H9 (cell line): ENCODE measurements around the gene GLYR1. TPM values are rescaled to one million over a fixed set of nuclear protein-coding genes. Genes with fewer than 3 reads are reported as not detected.

Source experiments
- DNase-seq: peaks from one replicate; pipeline ENCODE4 v3.0.0-alpha.2; 2017
- H2AFZ ChIP-seq: one replicate; pipeline ENCODE4 v1.6.1; 2013; ENCODE audit warnings: mild to moderate bottlenecking, low read length, control low read depth, moderate library complexity
- H2AK5ac ChIP-seq: 2 replicates; pipeline ENCODE4 v1.6.1; 2013; ENCODE audit warnings: low read length, control low read depth, mixed read lengths; ENCODE audit not compliant: insufficient read length
- H2BK120ac ChIP-seq: one replicate; pipeline ENCODE4 v1.6.1; 2013; ENCODE audit warnings: low read depth, mild to moderate bottlenecking, low read length, control low read depth, inconsistent platforms; ENCODE audit not compliant: poor library complexity, severe bottlenecking
- H2BK12ac ChIP-seq: 2 replicates; pipeline ENCODE4 v1.6.1; 2013; ENCODE audit warnings: low read length, control low read depth, mixed read lengths, low read depth; ENCODE audit not compliant: insufficient read length
- H2BK15ac ChIP-seq: 2 replicates; pipeline ENCODE4 v1.6.1; 2013; ENCODE audit warnings: low read depth, low read length, control low read depth
- H2BK20ac ChIP-seq: one replicate; pipeline ENCODE4 v1.6.1; 2013; ENCODE audit warnings: low read depth, mild to moderate bottlenecking, low read length, control low read depth, inconsistent platforms; ENCODE audit not compliant: poor library complexity, severe bottlenecking
- H2BK5ac ChIP-seq: 2 replicates; pipeline ENCODE4 v1.6.1; 2013; ENCODE audit warnings: low read length, control low read depth, mixed read lengths; ENCODE audit not compliant: insufficient read length
- H3K14ac ChIP-seq: 2 replicates; pipeline ENCODE4 v1.6.1; 2013; ENCODE audit warnings: low read length, control low read depth; ENCODE audit not compliant: insufficient read depth
- H3K18ac ChIP-seq: 2 replicates; pipeline ENCODE4 v1.6.1; 2013; ENCODE audit warnings: low read depth, mild to moderate bottlenecking, mixed read lengths, low read length, control low read depth; ENCODE audit not compliant: insufficient read length
- H3K23ac ChIP-seq: 2 replicates; pipeline ENCODE4 v1.6.1; 2013; ENCODE audit warnings: low read length, control low read depth, mixed read lengths, low read depth; ENCODE audit not compliant: insufficient read length
- H3K23me2 ChIP-seq: 2 replicates; pipeline ENCODE4 v1.6.1; 2013; ENCODE audit warnings: low read depth, mild to moderate bottlenecking, mixed read lengths, low read length, control low read depth; ENCODE audit not compliant: insufficient read length, poor library complexity, severe bottlenecking
- H3K27ac ChIP-seq: 2 replicates; pipeline ENCODE4 v1.5.1; 2013; ENCODE audit warnings: low read length, control low read depth, mixed read lengths, low read depth; ENCODE audit not compliant: insufficient read length
- H3K27me3 ChIP-seq: 2 replicates; pipeline ENCODE4 v1.6.1; 2013; ENCODE audit warnings: low read length, control low read depth, inconsistent platforms; ENCODE audit not compliant: insufficient read depth
- H3K4ac ChIP-seq: 2 replicates; pipeline ENCODE4 v1.6.1; 2013; ENCODE audit warnings: low read depth, mild to moderate bottlenecking, control low read depth, inconsistent platforms, low read length, moderate library complexity
- H3K4me1 ChIP-seq: 2 replicates; pipeline ENCODE4 v1.6.1; 2013; ENCODE audit warnings: low read length, control low read depth, inconsistent platforms; ENCODE audit not compliant: insufficient read depth
- H3K4me2 ChIP-seq: 2 replicates; pipeline ENCODE4 v1.6.1; 2013; ENCODE audit warnings: low read length, control low read depth, mixed read lengths; ENCODE audit not compliant: insufficient read length, insufficient read depth
- H3K56ac ChIP-seq: 2 replicates; pipeline ENCODE4 v1.6.1; 2013; ENCODE audit warnings: low read depth, mild to moderate bottlenecking, mixed read lengths, low read length, control low read depth; ENCODE audit not compliant: insufficient read length
- H3K79me1 ChIP-seq: 2 replicates; pipeline ENCODE4 v1.6.1; 2013; ENCODE audit warnings: low read depth, mild to moderate bottlenecking, moderate library complexity, low read length, control low read depth, inconsistent platforms; ENCODE audit not compliant: insufficient read depth, poor library complexity, severe bottlenecking
- H3K79me2 ChIP-seq: 2 replicates; pipeline ENCODE4 v1.6.1; 2013; ENCODE audit warnings: low read length, control low read depth, inconsistent platforms; ENCODE audit not compliant: insufficient read depth
- H3K9ac ChIP-seq: 2 replicates; pipeline ENCODE4 v1.6.1; 2013; ENCODE audit warnings: low read length, control low read depth, mixed read lengths; ENCODE audit not compliant: insufficient read length; ENCODE audit errors: extremely low read depth
- H3K9me3 ChIP-seq: one replicate; pipeline ENCODE4 v1.6.1; 2013; ENCODE audit warnings: low read depth, low read length, inconsistent platforms; ENCODE audit not compliant: control insufficient read depth
- H3T11ph ChIP-seq: one replicate; pipeline ENCODE4 v1.6.1; 2013; ENCODE audit warnings: mild to moderate bottlenecking, low read length, control low read depth, inconsistent platforms
- H4K20me1 ChIP-seq: one replicate; pipeline ENCODE4 v1.6.1; 2013; ENCODE audit not compliant: control insufficient read depth, insufficient read length, insufficient read depth
- H4K5ac ChIP-seq: 2 replicates; pipeline ENCODE4 v1.6.1; 2013; ENCODE audit warnings: low read depth, mild to moderate bottlenecking, mixed read lengths, low read length, control low read depth; ENCODE audit not compliant: insufficient read length
- H4K8ac ChIP-seq: replicated peaks from 2 replicates; pipeline ENCODE4 v1.6.1; 2013; ENCODE audit warnings: low read length, control low read depth, mixed read lengths, low read depth; ENCODE audit not compliant: insufficient read length
- H4K91ac ChIP-seq: 2 replicates; pipeline ENCODE4 v1.6.1; 2013; ENCODE audit warnings: low read depth, mild to moderate bottlenecking, moderate library complexity, mixed read lengths, low read length, control low read depth; ENCODE audit not compliant: insufficient read length
- H3K27ac Mint-ChIP-seq, 3 experiments: 2 replicates in 2 of 3; 3 replicates in 1 of 3; pipeline ENCODE4 v1.8.0; 2020 to 2021; ENCODE audit warnings: mixed read lengths in 3 of 3, mild to moderate bottlenecking in 1 of 3, moderate library complexity in 1 of 3
- H3K27me3 Mint-ChIP-seq: 2 replicates; pipeline ENCODE4 v1.8.0; 2021; ENCODE audit warnings: low read depth, mild to moderate bottlenecking, moderate library complexity, mixed read lengths
- H3K36me3 Mint-ChIP-seq, 3 experiments: 2 replicates in 2 of 3; 3 replicates in 1 of 3; pipeline ENCODE4 v1.8.0; 2020 to 2021; ENCODE audit warnings: low read depth in 3 of 3, mixed read lengths in 3 of 3; ENCODE audit not compliant: insufficient read depth in 1 of 3
- H3K4me1 Mint-ChIP-seq, 2 experiments: 2 replicates each; pipeline ENCODE4 v1.8.0; 2020; ENCODE audit warnings: mixed read lengths in 2 of 2
- H3K4me3 Mint-ChIP-seq, 2 experiments: 2 replicates in 1 of 2; 3 replicates in 1 of 2; pipeline ENCODE4 v1.8.0; 2020 to 2021; ENCODE audit warnings: mild to moderate bottlenecking in 2 of 2, mixed read lengths in 2 of 2, moderate library complexity in 1 of 2
- H3K9me3 Mint-ChIP-seq, 2 experiments: 2 replicates in 1 of 2; 3 replicates in 1 of 2; pipeline ENCODE4 v1.8.0; 2020; ENCODE audit warnings: mild to moderate bottlenecking in 2 of 2, mixed read lengths in 2 of 2, moderate library complexity in 1 of 2
- WGBS: extraction: QIAGEN DNeasy Blood & Tissue Kit; methylation state at CpG from one replicate; pipeline ENCODE4 v1.1.7; 2013; ENCODE audit warnings: missing lambda C conversion rate, low lambda C conversion rate, mixed read lengths; ENCODE audit not compliant: insufficient read length; ENCODE audit errors: extremely low coverage; 5-methylcytosine and 5-hydroxymethylcytosine counted together
- total RNA-seq: library from RNA; stranded (reverse); gene quantifications from 2 replicates; pipeline ENCODE4 v1.2.1, GENCODE V29; 2021
- TF ChIP-seq, protein P1 (sequence below): fragments of 200-600 bp; sonication (generic); conservative IDR thresholded peaks from 3 replicates; pipeline ENCODE4 v1.8.0; 2021; ENCODE audit warnings: antibody characterized with exemption, mild to moderate bottlenecking

GLYR1 gene
- total RNA-seq, 1 experiment from 2014 or later = 114 TPM

DNA sequence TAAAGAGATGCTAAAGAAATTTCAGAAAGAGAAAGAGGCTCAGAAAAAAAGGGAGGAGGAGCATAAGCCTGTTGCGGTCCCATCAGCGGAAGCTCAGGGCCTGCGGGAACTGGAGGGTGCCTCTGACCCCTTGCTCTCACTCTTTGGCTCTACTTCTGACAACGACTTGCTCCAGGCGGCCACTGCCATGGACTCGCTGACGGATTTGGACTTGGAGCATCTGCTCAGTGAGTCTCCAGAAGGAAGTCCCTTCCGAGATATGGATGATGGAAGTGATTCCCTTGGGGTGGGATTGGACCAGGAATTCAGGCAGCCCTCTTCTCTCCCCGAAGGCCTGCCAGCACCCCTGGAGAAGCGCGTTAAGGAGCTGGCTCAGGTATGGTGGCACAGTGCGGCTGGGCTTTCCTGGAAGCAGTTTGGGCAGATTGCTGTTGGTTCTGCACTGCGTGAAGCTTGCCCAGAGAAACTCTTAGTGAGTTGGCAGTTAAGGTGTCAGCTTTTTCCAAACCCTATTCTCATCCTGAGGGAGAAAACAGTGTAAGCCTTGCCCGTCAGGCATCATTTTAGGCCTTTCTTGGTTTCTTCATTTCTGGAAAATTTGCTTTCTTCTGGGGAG lies 13.7 kb upstream of the GLYR1 start:
- no peak overlapping the region for H3K27ac ChIP-seq
- Mint-ChIP-seq H3K27ac (peak overlapping the region in 1 of 3 experiments; percentile 3; a peak in 1 of 7 replicates), H3K4me3 (no peak overlapping the region), H3K27me3 (no peaks in the 10 kb centered on the region; the same call in 1 of the 2 replicates), H3K36me3 (peaks cover 32 to 63% (median 54%) of the 10 kb centered on the region in 3 experiments; a peak in 6 of 7 replicates), H3K4me1 (peaks cover 0 to 4% of the 10 kb centered on the region in 2 experiments; a peak in 2 of 4 replicates), H3K9me3 (no peaks in the 10 kb centered on the region)
- H2AFZ ChIP-seq = no peak overlapping the region
- H4K8ac ChIP-seq = no peak overlapping the region
- H2BK15ac ChIP-seq = no peak overlapping the region
- no peaks in the 10 kb centered on the region for H3K79me1 ChIP-seq
- H3K23me2 ChIP-seq = no peaks in the 10 kb centered on the region
- H4K91ac ChIP-seq = no peak overlapping the region
- H4K5ac ChIP-seq = no peak overlapping the region
- H3K79me2 ChIP-seq = no peaks in the 10 kb centered on the region
- H2BK5ac ChIP-seq = no peak overlapping the region
- no peak overlapping the region for H3K9ac ChIP-seq
- H2BK12ac ChIP-seq = no peak overlapping the region
- WGBS = no CpG with 5 or more reads among the region's 14 CpGs
- no peak overlapping the region for H2AK5ac ChIP-seq
- no peak overlapping the region for H2BK20ac ChIP-seq
- no peak overlapping the region for H3K14ac ChIP-seq
- H3K4ac ChIP-seq = no peak overlapping the region
- H3K9me3 ChIP-seq = no peaks in the 10 kb centered on the region
- no peak overlapping the region for H2BK120ac ChIP-seq
- H3K23ac ChIP-seq = no peak overlapping the region
- no peak overlapping the region for H3K18ac ChIP-seq
- H3T11ph ChIP-seq = no peak overlapping the region
- TF ChIP-seq, protein P1, sequence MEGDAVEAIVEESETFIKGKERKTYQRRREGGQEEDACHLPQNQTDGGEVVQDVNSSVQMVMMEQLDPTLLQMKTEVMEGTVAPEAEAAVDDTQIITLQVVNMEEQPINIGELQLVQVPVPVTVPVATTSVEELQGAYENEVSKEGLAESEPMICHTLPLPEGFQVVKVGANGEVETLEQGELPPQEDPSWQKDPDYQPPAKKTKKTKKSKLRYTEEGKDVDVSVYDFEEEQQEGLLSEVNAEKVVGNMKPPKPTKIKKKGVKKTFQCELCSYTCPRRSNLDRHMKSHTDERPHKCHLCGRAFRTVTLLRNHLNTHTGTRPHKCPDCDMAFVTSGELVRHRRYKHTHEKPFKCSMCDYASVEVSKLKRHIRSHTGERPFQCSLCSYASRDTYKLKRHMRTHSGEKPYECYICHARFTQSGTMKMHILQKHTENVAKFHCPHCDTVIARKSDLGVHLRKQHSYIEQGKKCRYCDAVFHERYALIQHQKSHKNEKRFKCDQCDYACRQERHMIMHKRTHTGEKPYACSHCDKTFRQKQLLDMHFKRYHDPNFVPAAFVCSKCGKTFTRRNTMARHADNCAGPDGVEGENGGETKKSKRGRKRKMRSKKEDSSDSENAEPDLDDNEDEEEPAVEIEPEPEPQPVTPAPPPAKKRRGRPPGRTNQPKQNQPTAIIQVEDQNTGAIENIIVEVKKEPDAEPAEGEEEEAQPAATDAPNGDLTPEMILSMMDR = no peak
- no peak overlapping the region for H3K56ac ChIP-seq
- no peaks in the 10 kb centered on the region for H4K20me1 ChIP-seq
- DNase-seq = no peak
- H3K4me1 ChIP-seq = no peaks in the 10 kb centered on the region
- no peaks in the 10 kb centered on the region for H3K27me3 ChIP-seq
- H3K4me2 ChIP-seq = no peak overlapping the region
